ENCODE results near the gene CYB561D2. TPM values are rescaled to one million over a fixed set of nuclear protein-coding genes. Genes with fewer than 3 reads are reported as not detected.

CYB561D2 gene
- total RNA-seq, 4 donors from 2014 or later = 3.6 to 23.8 (median 11.3) TPM

- DNase-seq = no peak
- Histone ChIP-seq H3K9me3 (no peaks in the 10 kb centered on the region), H3K27ac (peak overlapping the region; percentile 89 to 93), H3K36me3 (no peaks in the 10 kb centered on the region), H3K27me3 (no peaks in the 10 kb centered on the region), H3K4me3 (peak overlapping the region; percentile 67 to 91), H3K4me1 (peaks cover 16 to 27% of the 10 kb centered on the region in 2 donors)
- intact Hi-C loops (cut with DNase I; ENCODE audit: low total_unique reads) = no loop called here
- TF ChIP-seq POLR2A (IDR thresholded peaks at IDR 0.05) = no peak
- no peak for TF ChIP-seq CTCF (IDR thresholded peaks at IDR 0.05)
These were observed 7.8 kb downstream of the CYB561D2 start for GRCh38 chr3:50358355-50358910.

- DNase-seq = peak; percentile 95 to 99
- Histone ChIP-seq H3K27me3 (no peaks in the 10 kb centered on the region), H3K4me1 (peaks cover 16 to 27% of the 10 kb centered on the region in 2 donors), H3K9me3 (no peaks in the 10 kb centered on the region), H3K27ac (peak within 1 kb of the TSS; percentile 89 to 93), H3K36me3 (no peaks in the 10 kb centered on the region), H3K4me3 (peak within 1 kb of the TSS; percentile 67 to 91)
- intact Hi-C loops (cut with DNase I; ENCODE audit: low total_unique reads) = no loop called here
- TF ChIP-seq POLR2A (IDR thresholded peaks at IDR 0.05) (peak; percentile 56 to 71), CTCF (IDR thresholded peaks at IDR 0.05) (peak in 1 of 4 experiments; percentile 31)
These were observed 8.5 kb downstream of the CYB561D2 start, which contains the start of gene TMEM115 for GRCh38 chr3:50358911-50359759. Gene TMEM115, minus strand, starts transcription at chr3:50359521. Its CDS starts 458 bp downstream, at chr3:50359063.

- TF ChIP-seq POLR2A (IDR thresholded peaks at IDR 0.05) (no peak), CTCF (IDR thresholded peaks at IDR 0.05) (no peak)
- no peaks in the 10 kb centered on the region for H3K27me3 ChIP-seq
- H3K4me1 ChIP-seq = peaks cover 16 to 32% of the 10 kb centered on the region in 2 donors
- H3K9me3 ChIP-seq = no peaks in the 10 kb centered on the region
- peak overlapping the region in 1 of 2 donors; percentile 20 for H3K27ac ChIP-seq
- no peaks in the 10 kb centered on the region for H3K36me3 ChIP-seq
- intact Hi-C loops (cut with DNase I; ENCODE audit: low total_unique reads) = no loop called here
- no peak for DNase-seq
- peak overlapping the region in 1 of 2 donors; percentile 91 for H3K4me3 ChIP-seq
These were observed 9.1 kb downstream of the CYB561D2 start for GRCh38 chr3:50359760-50360110.

- intact Hi-C loops (cut with DNase I; ENCODE audit: low total_unique reads) = no loop called here
- Histone ChIP-seq H3K27me3 (no peaks in the 10 kb centered on the region), H3K4me3 (peak overlapping the region; percentile 41 to 64), H3K4me1 (peaks cover 0 to 6% of the 10 kb centered on the region in 2 donors), H3K27ac (peak overlapping the region; percentile 30 to 75), H3K9me3 (no peaks in the 10 kb centered on the region), H3K36me3 (no peaks in the 10 kb centered on the region)
- TF ChIP-seq POLR2A (IDR thresholded peaks at IDR 0.05) = no peak
- no peak for TF ChIP-seq CTCF (IDR thresholded peaks at IDR 0.05)
- no peak for DNase-seq
These were observed 14.0 kb downstream of the CYB561D2 start for GRCh38 chr3:50364573-50365079.
